GM12891 (cell line): ENCODE measurements around the gene ZDHHC15.

Experiments used
- POLR2A ChIP-seq: IDR thresholded peaks from 2 replicates; pipeline ENCODE4 v1.6.1; 2011; ENCODE audit warnings: low read depth, low read length, control low read depth
- POLR2AphosphoS5 ChIP-seq: IDR thresholded peaks from 2 replicates; pipeline ENCODE4 v1.6.1; 2011; ENCODE audit warnings: low read depth, low read length, control low read depth

DNA sequence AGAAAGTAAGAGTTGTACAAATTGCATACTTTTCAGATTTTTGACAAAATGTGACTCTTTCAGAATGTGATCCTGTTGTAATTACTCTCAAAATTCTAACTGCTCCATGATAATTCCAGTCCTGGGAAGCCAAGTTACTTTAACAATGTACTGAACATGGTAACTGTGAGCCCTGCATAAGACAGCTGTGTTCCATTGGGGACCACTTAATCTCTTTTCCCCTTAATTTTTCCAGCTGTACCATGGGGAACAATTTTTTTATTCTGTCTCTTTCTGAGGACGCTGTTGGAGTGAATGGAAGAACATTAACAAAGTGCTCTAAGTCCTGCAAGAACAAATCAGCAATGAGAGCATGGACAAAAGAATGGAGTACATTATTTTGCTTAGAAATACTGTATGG is 153.1 kb downstream of the ZDHHC15 start:
- TF ChIP-seq POLR2AphosphoS5 (no peak), POLR2A (no peak)
